OCI-LY7 (cell line): Measurements from ENCODE around the gene ZMPSTE24. TPM values are rescaled to one million over a fixed set of nuclear protein-coding genes. Genes with fewer than 3 reads are reported as not detected.

Source experiments
- BruUV-seq: library from RNA; stranded (reverse); fragments of 400-500 nt; replicated peaks from 2 replicates; lab custom pipeline; 2021; lab: Mats Ljungman, UMichigan
- CTCF ChIA-PET: fragments of 300-600 bp; sonication (Branson Sonifier 250); formaldehyde crosslinking; loops from one replicate; lab custom pipeline; 2022; ENCODE audit warnings: antibody characterized with exemption; ENCODE audit not compliant: unreplicated experiment; lab: Charles Lee
- POLR2A ChIA-PET: fragments of 300-600 bp; sonication (Branson Sonifier 250); formaldehyde crosslinking; loops from one replicate; lab custom pipeline; 2022; ENCODE audit warnings: antibody characterized with exemption; lab: Charles Lee
- DNase-seq: peaks from one replicate; pipeline ENCODE4 v3.0.0-alpha.2; 2015; ENCODE audit warnings: low spot score
- H2AFZ ChIP-seq: fragments of 200-600 bp; sonication (generic), shearing (Covaris generic); 2 replicates; pipeline ENCODE4 v1.6.1; 2014; ENCODE audit warnings: mild to moderate bottlenecking, antibody characterized with exemption, low read length, moderate library complexity
- H3K27ac ChIP-seq: fragments of 200-600 bp; sonication (generic); 2 replicates; pipeline ENCODE4 v1.5.1; 2014; ENCODE audit warnings: mixed run types, low read depth, mild to moderate bottlenecking, moderate library complexity, low read length, inconsistent platforms; ENCODE audit not compliant: poor library complexity, severe bottlenecking
- H3K36me3 ChIP-seq: fragments of 200-600 bp; sonication (generic); 2 replicates; pipeline ENCODE4 v1.6.1; 2014; ENCODE audit warnings: mild to moderate bottlenecking, antibody characterized with exemption, low read length, moderate library complexity, mixed read lengths; ENCODE audit not compliant: insufficient read depth
- H3K4me1 ChIP-seq: fragments of 200-600 bp; sonication (generic); 2 replicates; pipeline ENCODE4 v1.5.1; 2014; ENCODE audit warnings: mild to moderate bottlenecking, low read length; ENCODE audit not compliant: insufficient read depth, poor library complexity, severe bottlenecking
- H3K4me2 ChIP-seq: fragments of 200-600 bp; sonication (generic); 2 replicates; pipeline ENCODE4 v1.6.1; 2014; ENCODE audit warnings: mild to moderate bottlenecking, low read length
- H3K4me3 ChIP-seq: fragments of 200-600 bp; sonication (generic); 2 replicates; pipeline ENCODE4 v1.5.1; 2014; ENCODE audit warnings: mild to moderate bottlenecking, low read depth, low read length; ENCODE audit not compliant: poor library complexity, severe bottlenecking
- H3K79me2 ChIP-seq: fragments of 200-600 bp; sonication (generic); 2 replicates; pipeline ENCODE4 v1.6.1; 2016; ENCODE audit warnings: low read depth, mild to moderate bottlenecking, low read length, moderate library complexity, mixed read lengths; ENCODE audit not compliant: insufficient read depth
- H3K9me2 ChIP-seq: fragments of 200-600 bp; sonication (generic); 2 replicates; pipeline ENCODE4 v1.6.1; 2016; ENCODE audit warnings: mild to moderate bottlenecking, low read length, mixed read lengths; ENCODE audit not compliant: insufficient read depth
- H3K9me3 ChIP-seq: fragments of 200-600 bp; sonication (generic); 2 replicates; pipeline ENCODE4 v1.6.1; 2014; ENCODE audit warnings: mild to moderate bottlenecking, mixed run types, low read length, mixed read lengths
- H4K20me1 ChIP-seq: fragments of 200-600 bp; sonication (generic); 2 replicates; pipeline ENCODE4 v1.6.1; 2014; ENCODE audit warnings: mild to moderate bottlenecking, antibody characterized with exemption, low read length, moderate library complexity, mixed read lengths; ENCODE audit not compliant: insufficient read depth
- EZH2phosphoT487 ChIP-seq: fragments of 200-600 bp; sonication (generic); IDR thresholded peaks from 2 replicates; pipeline ENCODE4 v1.6.1; 2018; ENCODE audit warnings: low read depth, borderline replicate concordance, mild to moderate bottlenecking, mixed run types, antibody characterized with exemption, low read length, moderate library complexity, mixed read lengths
- intact Hi-C: fragments of 100-400 bp; cut with micrococcal nuclease; formaldehyde crosslinking; loops from one replicate; pipeline ENCODE4 v1.10.0; 2022; ENCODE audit not compliant: unreplicated experiment
- total RNA-seq, 2 experiments: library from RNA; depleted of rRNA in 1 of 2; stranded (reverse); fragments of >200 nt in 1 of 2; shearing (Covaris generic) in 1 of 2; gene quantifications; 2 replicates each; pipeline ENCODE4 v1.2.3, GENCODE V29; 2014 to 2022
- TF ChIP-seq, protein P1 (sequence below): fragments of 200-600 bp; sonication (generic); conservative IDR thresholded peaks from 2 replicates; pipeline ENCODE4 v1.5.1; 2014; ENCODE audit warnings: mild to moderate bottlenecking, antibody characterized with exemption, low read length, moderate library complexity, mixed read lengths

Gene ZMPSTE24
- total RNA-seq, 2 experiments from 2014 or later, result 15.8 to 24.3 TPM

GRCh38 chr1:40313958-40314720, 56.1 kb downstream of the ZMPSTE24 start:
- ChIA-PET POLR2A (interaction anchor here (0.6 to 2.4 kb wide), 8 partner anchors 27 to 161 kb away, joined by 3 to 8 read pairs (median 4); no protein-coding TSS in a partner anchor), CTCF (interaction anchor here (0.6 to 3.0 kb wide), 11 partner anchors 21 to 235 kb away, joined by 3 to 10 read pairs (median 4); no protein-coding TSS in a partner anchor)
- intact Hi-C loops, result loop anchor here (2.0 kb wide), 2 partner anchors 57 to 161 kb away; no protein-coding TSS in a partner anchor
- peaks cover 53% of the 10 kb centered on the region for H3K4me1 ChIP-seq
- no peaks in the 10 kb centered on the region for H3K9me2 ChIP-seq
- H3K9me3 ChIP-seq, result no peaks in the 10 kb centered on the region
- H3K79me2 ChIP-seq, result no peaks in the 10 kb centered on the region
- DNase-seq, result peak; percentile 18
- H3K36me3 ChIP-seq, result no peaks in the 10 kb centered on the region
- peak overlapping the region; percentile 81 for H3K4me2 ChIP-seq
- H3K4me3 ChIP-seq, result peak overlapping the region; percentile 56
- no peak for TF ChIP-seq EZH2phosphoT487
- TF ChIP-seq, protein P1, sequence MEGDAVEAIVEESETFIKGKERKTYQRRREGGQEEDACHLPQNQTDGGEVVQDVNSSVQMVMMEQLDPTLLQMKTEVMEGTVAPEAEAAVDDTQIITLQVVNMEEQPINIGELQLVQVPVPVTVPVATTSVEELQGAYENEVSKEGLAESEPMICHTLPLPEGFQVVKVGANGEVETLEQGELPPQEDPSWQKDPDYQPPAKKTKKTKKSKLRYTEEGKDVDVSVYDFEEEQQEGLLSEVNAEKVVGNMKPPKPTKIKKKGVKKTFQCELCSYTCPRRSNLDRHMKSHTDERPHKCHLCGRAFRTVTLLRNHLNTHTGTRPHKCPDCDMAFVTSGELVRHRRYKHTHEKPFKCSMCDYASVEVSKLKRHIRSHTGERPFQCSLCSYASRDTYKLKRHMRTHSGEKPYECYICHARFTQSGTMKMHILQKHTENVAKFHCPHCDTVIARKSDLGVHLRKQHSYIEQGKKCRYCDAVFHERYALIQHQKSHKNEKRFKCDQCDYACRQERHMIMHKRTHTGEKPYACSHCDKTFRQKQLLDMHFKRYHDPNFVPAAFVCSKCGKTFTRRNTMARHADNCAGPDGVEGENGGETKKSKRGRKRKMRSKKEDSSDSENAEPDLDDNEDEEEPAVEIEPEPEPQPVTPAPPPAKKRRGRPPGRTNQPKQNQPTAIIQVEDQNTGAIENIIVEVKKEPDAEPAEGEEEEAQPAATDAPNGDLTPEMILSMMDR, result no peak
- no TSS peak for BruUV-seq
- no peaks in the 10 kb centered on the region for H4K20me1 ChIP-seq
- peak overlapping the region; percentile 44 for H3K27ac ChIP-seq
- H2AFZ ChIP-seq, result peak overlapping the region; percentile 87; the same call in 1 of the 2 replicates

DNA sequence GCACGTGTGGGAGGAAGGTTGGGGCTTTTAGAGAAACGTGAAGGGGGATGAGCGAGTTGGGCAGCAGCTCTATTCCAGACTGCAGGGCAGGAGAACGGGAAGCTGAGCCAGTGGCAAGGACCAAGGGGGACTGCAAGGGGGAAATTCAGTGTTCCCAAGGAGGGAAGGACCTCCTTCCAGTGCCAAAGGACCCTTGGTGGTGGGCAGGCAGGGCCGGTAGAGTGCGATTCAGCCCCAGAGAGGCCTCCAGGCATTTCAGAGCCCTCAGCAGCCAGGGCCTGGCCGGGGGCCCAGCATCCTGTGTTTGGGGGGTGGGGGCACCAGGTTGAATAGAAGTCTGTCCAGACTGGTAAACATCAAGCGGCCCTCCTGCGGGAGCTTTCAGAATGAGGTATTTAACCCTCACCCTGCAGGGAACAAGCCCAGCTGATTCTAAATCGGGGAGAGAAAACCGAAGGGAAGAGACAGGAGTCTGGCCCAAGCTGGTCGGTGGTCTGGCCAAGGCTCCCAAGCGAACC, 56.7 kb downstream of the ZMPSTE24 start:
- ChIA-PET POLR2A (interaction anchor here (0.7 to 2.4 kb wide), 11 partner anchors 13 to 136 kb away, joined by 3 to 8 read pairs (median 3); partner anchors contain the start of gene ZFP69B), CTCF (interaction anchor here (0.6 to 3.0 kb wide), 11 partner anchors 21 to 236 kb away, joined by 3 to 10 read pairs (median 4); no protein-coding TSS in a partner anchor)
- Histone ChIP-seq H3K79me2 (no peaks in the 10 kb centered on the region), H2AFZ (peak overlapping the region; percentile 87), H3K27ac (peak overlapping the region; percentile 44), H3K4me2 (peak overlapping the region; percentile 81), H4K20me1 (no peaks in the 10 kb centered on the region), H3K9me2 (no peaks in the 10 kb centered on the region), H3K4me1 (peaks cover 53% of the 10 kb centered on the region), H3K4me3 (peak overlapping the region; percentile 56), H3K36me3 (no peaks in the 10 kb centered on the region), H3K9me3 (no peaks in the 10 kb centered on the region)
- BruUV-seq, result no TSS peak
- intact Hi-C loops, result loop anchor here (2.0 kb wide), 2 partner anchors 58 to 162 kb away; no protein-coding TSS in a partner anchor
- DNase-seq, result no peak
- TF ChIP-seq, protein P1, result no peak
- TF ChIP-seq EZH2phosphoT487, result no peak
